HG03039 (cell line): Measurements from ENCODE around the gene ADAMTS12.

Source experiments
- ATAC-seq: cut with Tn5 transposase; IDR thresholded peaks from one replicate; pipeline ENCODE4 v1.9.1; 2021; ENCODE audit warnings: mild to moderate bottlenecking, moderate library complexity; ENCODE audit not compliant: unreplicated experiment

The ADAMTS12 gene, protein sequence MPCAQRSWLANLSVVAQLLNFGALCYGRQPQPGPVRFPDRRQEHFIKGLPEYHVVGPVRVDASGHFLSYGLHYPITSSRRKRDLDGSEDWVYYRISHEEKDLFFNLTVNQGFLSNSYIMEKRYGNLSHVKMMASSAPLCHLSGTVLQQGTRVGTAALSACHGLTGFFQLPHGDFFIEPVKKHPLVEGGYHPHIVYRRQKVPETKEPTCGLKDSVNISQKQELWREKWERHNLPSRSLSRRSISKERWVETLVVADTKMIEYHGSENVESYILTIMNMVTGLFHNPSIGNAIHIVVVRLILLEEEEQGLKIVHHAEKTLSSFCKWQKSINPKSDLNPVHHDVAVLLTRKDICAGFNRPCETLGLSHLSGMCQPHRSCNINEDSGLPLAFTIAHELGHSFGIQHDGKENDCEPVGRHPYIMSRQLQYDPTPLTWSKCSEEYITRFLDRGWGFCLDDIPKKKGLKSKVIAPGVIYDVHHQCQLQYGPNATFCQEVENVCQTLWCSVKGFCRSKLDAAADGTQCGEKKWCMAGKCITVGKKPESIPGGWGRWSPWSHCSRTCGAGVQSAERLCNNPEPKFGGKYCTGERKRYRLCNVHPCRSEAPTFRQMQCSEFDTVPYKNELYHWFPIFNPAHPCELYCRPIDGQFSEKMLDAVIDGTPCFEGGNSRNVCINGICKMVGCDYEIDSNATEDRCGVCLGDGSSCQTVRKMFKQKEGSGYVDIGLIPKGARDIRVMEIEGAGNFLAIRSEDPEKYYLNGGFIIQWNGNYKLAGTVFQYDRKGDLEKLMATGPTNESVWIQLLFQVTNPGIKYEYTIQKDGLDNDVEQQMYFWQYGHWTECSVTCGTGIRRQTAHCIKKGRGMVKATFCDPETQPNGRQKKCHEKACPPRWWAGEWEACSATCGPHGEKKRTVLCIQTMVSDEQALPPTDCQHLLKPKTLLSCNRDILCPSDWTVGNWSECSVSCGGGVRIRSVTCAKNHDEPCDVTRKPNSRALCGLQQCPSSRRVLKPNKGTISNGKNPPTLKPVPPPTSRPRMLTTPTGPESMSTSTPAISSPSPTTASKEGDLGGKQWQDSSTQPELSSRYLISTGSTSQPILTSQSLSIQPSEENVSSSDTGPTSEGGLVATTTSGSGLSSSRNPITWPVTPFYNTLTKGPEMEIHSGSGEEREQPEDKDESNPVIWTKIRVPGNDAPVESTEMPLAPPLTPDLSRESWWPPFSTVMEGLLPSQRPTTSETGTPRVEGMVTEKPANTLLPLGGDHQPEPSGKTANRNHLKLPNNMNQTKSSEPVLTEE (N-terminal part only)

DNA sequence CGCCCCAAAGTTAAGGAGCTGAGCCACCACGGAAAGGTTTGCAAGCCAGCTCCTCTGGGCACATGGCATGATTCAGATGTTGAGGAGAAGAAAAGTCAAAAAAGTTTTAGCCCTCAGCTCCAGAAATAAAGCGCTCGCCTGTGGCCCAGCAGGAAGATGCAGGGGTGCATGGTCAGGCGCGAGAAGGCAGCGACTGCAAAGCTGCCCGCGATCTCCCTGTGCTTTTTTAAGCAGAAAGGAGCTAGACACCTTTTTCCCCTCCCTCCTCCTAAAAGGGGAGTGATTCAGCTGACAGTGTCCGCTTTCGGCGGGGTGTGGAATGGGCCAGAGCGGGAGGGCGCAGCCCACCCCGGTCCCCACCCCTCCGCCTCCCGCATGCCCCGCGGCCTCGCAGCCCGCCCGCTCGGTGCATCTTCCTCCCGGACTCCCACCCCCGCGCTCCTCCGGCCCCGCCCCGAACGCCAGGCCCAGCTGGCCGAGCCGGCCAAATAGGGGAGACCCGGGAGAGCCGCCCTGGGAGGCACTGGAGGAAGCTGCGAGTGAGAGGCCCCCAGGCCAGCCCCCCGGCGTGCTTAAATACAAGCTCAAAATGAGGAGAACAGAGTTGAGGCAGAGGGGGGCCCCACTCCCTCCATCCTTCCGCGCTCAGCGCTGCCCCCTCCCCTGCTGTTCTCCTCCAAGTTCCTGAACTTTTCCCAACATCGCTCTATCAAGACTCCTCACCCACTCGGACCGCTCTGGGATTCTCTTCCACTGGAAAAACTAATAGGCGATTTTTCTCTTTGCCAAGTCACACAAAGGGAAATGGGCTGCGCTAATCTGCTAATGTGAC, at the start of gene ADAMTS12:
Gene ADAMTS12 (minus strand): TSS at position 203 of the 832 bp plus-strand sequence. CDS start 134 bp downstream, at position 69.
- ATAC-seq = no peak

DNA sequence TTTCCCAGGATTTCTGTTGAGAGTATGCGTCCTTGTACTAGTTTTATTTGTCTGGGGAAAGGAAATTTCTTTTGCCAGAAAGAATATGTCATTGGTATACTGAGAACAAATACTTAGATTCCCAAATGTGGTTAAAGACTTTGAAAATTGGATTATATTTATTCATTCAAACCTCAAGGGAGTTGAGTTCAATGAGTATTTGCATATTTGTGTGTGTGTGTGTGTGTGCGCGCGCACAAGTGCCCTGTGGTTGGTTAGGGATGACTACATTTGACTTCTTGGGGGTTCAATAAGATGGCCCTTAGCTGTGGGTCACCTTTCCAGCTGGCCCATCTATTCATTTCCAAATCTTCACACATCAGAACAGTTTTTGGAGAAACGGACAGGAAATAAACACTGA, 49.3 kb upstream of the ADAMTS12 start:
- ATAC-seq = no peak

DNA sequence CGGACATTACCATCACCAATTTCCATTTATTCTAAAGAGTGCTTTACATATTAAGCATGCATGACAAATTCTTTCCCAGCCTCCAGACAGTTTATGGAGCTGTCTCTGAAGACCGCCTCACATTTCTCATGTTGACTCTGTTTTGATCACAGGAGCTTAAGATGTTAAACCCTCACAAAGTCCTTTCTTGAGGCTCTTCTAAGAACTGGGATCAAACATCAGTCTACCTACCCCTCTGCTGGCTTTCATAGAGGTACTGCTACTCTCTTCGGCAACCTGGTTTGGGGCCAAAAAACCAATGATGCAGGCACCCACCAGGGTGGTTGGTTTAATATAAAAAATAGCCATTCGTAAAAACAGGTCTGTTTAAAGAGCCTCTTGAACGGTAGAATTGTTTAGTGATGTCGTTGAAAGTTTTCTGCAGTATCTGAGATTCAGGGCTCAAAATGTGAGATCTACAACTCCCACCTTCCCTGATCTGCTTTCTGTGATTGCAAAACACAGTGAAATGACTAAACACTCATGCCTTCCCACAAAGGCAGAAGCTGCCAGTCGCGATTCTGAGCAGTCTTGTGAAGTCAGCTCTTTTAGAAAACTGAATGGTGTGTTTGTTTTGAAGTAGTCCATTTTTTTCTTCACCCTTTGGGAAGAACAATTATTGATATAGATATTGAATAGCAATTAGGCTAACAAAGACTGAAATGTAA, 47.9 kb upstream of the ADAMTS12 start:
- no peak for ATAC-seq

DNA sequence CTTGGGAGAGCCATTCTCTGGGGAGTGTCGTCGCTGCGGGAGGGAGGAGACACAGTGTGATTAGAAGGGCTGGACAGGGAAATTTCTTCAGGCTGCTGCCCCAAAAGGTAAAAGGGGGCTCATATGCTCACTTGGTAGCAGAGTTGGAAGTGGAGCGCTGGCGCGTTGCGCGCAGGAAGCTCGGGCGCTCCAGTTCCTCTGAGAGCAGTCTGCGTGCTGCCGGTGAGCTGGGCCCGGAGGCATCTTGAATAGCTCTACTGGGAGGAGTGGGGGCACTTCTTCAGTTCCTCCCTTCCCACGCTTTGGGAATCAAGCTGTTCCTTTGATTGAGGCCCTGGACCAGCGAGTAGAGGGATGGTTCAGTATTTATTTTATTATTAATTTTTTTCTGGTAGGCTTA, 47.1 kb upstream of the ADAMTS12 start:
- no peak for ATAC-seq

DNA sequence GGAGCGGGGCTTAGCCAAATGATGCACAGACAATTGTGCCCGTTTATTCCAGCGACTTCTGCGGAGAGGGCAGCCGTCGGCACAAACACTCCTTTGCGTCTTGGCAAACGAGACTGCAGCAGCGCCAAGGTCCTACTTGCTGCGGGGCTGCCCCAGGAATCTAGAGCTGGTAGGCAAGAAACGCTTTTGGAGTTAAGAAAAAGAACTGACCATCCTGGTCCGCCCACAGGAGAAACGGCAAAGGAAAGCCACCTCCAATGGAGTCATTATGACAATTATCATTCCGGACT, 46.7 kb upstream of the ADAMTS12 start:
- ATAC-seq = no peak

DNA sequence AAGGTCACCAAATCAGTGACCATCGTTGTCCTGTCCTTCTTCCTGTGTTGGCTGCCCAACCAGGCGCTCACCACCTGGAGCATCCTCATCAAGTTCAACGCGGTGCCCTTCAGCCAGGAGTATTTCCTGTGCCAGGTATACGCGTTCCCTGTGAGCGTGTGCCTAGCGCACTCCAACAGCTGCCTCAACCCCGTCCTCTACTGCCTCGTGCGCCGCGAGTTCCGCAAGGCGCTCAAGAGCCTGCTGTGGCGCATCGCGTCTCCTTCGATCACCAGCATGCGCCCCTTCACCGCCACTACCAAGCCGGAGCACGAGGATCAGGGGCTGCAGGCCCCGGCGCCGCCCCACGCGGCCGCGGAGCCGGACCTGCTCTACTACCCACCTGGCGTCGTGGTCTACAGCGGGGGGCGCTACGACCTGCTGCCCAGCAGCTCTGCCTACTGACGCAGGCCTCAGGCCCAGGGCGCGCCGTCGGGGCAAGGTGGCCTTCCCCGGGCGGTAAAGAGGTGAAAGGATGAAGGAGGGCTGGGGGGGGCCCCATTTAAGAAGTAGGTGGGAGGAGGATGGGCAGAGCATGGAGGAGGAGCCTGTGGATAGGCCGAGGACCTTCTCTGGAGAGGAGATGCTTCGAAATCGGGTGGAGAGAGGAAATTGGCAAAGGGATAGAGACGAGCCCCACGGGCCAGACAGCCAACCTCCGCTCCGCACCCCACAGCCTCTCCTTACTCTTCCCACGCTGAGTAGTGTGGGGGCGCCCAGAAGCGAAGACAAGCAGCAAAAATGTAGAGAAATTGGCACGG, 46.1 kb upstream of the ADAMTS12 start:
- ATAC-seq = no peak

DNA sequence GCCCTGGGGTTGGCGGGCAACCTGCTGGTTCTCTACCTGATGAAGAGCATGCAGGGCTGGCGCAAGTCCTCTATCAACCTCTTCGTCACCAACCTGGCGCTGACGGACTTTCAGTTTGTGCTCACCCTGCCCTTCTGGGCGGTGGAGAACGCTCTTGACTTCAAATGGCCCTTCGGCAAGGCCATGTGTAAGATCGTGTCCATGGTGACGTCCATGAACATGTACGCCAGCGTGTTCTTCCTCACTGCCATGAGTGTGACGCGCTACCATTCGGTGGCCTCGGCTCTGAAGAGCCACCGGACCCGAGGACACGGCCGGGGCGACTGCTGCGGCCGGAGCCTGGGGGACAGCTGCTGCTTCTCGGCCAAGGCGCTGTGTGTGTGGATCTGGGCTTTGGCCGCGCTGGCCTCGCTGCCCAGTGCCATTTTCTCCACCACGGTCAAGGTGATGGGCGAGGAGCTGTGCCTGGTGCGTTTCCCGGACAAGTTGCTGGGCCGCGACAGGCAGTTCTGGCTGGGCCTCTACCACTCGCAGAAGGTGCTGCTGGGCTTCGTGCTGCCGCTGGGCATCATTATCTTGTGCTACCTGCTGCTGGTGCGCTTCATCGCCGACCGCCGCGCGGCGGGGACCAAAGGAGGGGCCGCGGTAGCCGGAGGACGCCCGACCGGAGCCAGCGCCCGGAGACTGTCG, 45.4 kb upstream of the ADAMTS12 start:
- no peak for ATAC-seq

DNA sequence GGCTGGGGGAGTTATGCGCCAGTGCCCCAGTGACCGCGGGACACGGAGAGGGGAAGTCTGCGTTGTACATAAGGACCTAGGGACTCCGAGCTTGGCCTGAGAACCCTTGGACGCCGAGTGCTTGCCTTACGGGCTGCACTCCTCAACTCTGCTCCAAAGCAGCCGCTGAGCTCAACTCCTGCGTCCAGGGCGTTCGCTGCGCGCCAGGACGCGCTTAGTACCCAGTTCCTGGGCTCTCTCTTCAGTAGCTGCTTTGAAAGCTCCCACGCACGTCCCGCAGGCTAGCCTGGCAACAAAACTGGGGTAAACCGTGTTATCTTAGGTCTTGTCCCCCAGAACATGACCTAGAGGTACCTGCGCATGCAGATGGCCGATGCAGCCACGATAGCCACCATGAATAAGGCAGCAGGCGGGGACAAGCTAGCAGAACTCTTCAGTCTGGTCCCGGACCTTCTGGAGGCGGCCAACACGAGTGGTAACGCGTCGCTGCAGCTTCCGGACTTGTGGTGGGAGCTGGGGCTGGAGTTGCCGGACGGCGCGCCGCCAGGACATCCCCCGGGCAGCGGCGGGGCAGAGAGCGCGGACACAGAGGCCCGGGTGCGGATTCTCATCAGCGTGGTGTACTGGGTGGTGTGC, 44.7 kb upstream of the ADAMTS12 start, which contains the start of gene RXFP3:
Gene RXFP3 (plus strand): TSS at position 6 of the 636 bp plus-strand sequence. CDS start 355 bp downstream, at position 361.
- ATAC-seq = no peak

DNA sequence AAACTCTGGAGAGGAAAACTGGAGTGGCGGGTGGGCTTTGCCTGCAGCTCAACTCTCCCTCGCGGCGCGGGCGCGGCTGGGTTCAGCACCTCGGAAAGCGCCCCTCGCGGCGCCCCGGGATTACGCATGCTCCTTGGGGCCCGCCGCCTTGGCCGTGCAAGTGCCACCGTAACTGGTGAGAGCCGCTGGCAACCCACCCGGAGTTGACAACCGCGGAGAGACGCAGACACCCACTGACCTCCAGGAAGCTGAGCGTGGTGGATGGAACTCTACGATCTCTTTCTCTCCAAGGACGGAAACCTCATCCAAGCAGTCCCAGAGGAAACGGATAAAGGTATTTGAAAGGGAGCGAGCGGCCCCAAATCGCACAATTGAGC, 44.2 kb upstream of the ADAMTS12 start:
- no peak for ATAC-seq

DNA sequence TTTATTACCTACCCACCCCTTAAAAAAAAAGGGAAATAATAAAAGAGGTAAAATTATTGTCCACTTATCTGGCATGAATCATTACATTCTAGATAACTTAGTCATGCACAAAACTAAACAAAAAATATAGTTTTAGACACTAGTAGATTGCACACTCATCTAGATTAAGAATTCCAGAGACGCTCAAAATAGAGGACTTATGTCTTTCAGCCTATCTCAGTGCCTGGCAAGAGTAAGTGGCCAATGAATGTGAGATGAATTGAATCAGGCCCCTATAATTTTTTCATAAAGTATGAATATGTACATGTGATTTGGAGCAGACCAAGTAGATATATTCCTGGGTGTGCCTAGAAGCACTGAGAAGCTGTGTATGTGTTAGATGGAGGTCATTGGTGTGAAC, 42.4 kb upstream of the ADAMTS12 start:
- ATAC-seq = peak; percentile 28

DNA sequence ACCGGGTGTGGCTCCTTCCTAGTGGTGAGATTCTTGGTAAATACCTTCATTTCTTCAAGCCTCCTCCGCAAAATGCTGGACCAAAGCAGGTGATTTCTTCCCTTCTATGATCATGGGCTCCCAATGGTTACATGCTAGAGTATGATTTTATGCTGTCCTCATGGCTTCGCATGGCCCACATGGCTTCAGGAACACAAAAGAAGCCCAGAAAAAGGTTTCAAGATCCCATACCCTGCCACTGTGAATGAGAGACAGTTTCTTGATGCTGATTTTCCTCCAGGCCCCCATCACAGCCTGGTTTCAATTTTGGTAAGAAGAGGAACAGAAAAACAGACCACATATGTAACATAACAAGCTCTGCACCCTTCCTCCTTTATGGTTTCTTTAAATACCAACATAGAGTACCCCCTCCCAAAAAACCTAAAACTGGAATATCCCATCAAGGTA, 42.0 kb upstream of the ADAMTS12 start:
- ATAC-seq = peak; percentile 90

DNA sequence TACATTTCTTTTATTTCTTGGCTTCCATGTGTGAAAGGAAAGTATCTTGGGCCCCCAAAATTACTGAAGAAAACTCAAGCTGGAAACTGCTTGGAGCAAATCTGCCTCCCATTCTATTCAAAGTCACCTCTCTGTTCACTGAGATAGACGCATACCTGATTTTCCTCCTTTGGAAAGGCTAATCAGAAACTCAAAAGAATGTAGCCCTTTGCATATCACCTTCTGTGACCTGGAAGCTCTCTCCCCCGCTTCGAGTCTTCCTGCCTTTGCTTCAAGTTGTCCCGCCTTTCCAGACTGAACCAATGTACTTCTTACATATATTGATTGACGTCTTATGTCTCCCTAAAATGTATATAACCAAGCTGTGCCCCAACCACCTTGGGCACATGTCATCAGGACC, 39.3 kb upstream of the ADAMTS12 start:
- no peak for ATAC-seq

DNA sequence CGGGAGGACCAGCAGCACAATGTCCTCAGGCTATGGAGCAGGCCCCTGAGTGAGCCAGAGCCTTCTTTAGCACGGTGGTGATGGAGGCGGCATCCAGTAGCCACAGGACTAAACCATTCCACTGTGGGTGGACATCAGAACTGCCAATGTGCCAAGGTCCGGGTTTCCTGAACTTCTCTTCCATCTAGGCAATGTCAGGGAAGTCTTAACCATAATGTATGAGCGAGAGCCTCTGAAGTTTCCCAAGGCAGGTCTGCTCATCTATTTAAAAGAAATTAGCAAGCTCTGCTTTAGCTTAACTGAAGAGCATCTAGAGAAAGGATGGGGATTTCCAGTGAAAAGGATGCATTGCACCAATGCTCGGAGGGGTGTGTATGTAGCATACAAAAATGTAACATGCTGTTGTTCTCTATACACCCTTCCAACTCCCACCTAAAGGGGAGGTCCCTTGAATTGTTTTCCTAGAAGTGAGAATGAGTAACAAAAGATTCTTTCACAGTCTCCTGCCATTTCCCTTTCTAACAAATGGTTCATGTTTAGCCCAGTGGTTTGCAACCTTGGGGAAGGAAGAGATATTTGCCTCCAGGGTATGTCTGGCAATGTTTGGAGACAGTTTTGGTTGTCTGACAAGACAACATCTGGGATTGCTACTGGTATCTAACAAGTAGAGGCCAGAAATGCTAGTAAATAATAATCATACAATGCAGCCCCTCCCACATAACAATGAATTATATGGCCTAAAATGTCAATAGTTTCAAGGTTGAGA, 38.3 kb upstream of the ADAMTS12 start:
- ATAC-seq = no peak

DNA sequence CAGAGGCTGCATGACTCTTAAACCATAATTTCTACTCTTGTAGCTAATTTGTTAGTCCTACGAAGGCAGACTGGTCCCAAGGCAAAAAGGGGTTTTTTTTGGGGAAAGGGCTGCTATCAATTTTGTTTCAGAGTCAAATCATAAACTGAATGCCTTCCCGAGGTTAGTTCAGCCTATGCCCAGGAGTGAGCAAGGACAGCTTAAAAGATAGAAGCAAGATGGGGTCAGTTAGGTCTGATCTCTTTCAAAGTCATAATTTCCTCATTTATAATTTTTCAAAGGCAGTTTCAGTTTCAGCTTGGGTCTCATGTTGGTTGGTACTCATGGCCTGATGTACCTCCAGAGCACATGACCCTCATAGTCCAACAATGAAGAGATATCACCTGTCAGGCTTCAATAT, 36.5 kb upstream of the ADAMTS12 start:
- ATAC-seq = no peak

DNA sequence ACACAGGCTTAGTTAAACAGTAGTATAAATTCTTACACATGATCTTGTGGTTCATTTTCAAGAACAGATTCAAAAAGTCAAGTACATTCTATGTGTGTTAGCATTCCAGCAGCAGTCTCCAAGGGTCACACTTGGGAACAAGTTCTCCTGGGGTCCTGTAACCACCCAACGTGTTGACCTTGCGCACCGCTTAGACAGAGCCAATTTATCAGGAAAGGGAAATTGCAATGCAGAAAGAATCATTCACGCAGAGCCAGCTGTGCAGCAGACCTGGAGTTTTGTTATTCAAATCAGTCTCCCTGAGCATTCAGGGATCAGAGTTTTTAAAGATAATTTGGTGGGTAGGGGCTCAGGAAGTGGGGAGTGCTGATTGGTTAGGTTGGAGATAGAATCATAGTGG, 35.9 kb upstream of the ADAMTS12 start:
- ATAC-seq = no peak

DNA sequence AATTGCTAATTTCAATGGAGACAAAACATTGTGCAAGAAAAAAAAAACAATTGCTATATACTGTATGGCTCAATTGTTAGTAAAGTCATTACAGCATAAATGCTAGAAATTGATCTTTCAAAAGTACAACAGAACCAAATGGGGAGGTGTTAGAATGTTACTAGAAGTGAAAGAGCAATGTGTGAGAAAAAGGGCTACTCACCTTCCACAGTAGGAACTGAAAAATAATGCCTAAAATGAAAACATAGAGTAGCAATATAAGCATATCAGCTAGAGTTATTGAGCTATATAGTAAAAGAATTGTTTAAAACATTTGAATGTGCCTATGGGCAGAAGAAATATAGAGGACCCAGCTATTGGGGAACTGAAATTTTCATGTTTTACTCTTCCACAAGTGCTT, 33.5 kb upstream of the ADAMTS12 start:
- ATAC-seq = no peak

DNA sequence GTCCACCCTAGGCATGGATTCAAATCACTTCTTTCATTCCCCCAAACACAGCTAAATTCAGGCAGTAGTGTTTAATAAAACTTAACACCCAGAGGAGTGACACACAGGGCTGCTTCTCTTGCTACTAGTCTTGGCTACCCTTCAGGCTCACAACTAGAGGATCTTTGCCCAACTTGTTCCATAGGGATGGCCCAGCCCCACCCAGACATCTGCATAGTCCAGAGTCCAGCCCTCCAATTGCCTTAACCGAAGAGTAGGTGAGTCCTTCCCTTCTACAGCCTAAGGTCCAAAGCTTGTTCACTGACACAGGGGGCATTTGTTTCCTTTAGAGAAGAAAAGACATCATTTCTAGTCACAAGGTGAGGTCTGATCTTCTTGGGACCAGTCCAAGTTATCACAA, 29.2 kb upstream of the ADAMTS12 start:
- ATAC-seq = no peak
